ENCODE measurements around the gene CHD1L.

DNA sequence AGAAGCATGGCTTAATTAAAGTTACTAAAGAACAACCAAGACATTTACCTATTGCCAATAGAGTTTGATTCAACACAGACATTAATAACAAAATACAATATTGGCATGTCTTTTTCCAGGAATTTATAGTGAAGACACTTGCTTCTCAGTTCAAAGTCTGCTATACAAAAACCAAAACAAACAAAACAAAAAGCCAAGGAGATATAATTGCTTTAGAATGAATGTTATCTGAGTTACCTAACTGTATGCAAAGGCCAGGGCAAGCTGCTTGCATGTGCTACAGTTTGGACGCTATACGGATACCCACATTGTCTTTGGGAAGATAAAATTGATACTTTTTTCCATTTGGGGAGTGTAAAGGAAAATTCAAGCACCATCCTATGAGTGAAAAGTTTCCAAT is 30.9 kb upstream of the CHD1L start:
- TF ChIP-seq, protein P1, sequence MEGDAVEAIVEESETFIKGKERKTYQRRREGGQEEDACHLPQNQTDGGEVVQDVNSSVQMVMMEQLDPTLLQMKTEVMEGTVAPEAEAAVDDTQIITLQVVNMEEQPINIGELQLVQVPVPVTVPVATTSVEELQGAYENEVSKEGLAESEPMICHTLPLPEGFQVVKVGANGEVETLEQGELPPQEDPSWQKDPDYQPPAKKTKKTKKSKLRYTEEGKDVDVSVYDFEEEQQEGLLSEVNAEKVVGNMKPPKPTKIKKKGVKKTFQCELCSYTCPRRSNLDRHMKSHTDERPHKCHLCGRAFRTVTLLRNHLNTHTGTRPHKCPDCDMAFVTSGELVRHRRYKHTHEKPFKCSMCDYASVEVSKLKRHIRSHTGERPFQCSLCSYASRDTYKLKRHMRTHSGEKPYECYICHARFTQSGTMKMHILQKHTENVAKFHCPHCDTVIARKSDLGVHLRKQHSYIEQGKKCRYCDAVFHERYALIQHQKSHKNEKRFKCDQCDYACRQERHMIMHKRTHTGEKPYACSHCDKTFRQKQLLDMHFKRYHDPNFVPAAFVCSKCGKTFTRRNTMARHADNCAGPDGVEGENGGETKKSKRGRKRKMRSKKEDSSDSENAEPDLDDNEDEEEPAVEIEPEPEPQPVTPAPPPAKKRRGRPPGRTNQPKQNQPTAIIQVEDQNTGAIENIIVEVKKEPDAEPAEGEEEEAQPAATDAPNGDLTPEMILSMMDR (IDR thresholded peaks at IDR 0.05) = no peak
- TF ChIP-seq POLR2A (IDR thresholded peaks at IDR 0.05) = no peak

Measured in stomach (tissue), 4 donors.